Mesothelial cell of epicardium (in vitro differentiated cells): ENCODE results near the gene ROR2. TPM values are rescaled to one million over a fixed set of nuclear protein-coding genes. Genes with fewer than 3 reads are reported as not detected.

Experiments used
- DNase-seq, 2 experiments: peaks; one replicate each; pipeline ENCODE4 v3.0.0; 2021; ENCODE audit warnings: low spot score in 2 of 2; ENCODE audit not compliant: unreplicated experiment in 2 of 2
- H3K27ac Mint-ChIP-seq: 2 replicates; pipeline ENCODE4 v1.8.0; 2021; ENCODE audit warnings: mixed read lengths
- H3K27me3 Mint-ChIP-seq: 2 replicates; pipeline ENCODE4 v1.8.0; 2021; ENCODE audit warnings: low read depth, mixed read lengths
- H3K36me3 Mint-ChIP-seq: 2 replicates; pipeline ENCODE4 v1.8.0; 2021; ENCODE audit warnings: mixed read lengths
- H3K4me1 Mint-ChIP-seq: 2 replicates; pipeline ENCODE4 v1.8.0; 2021; ENCODE audit warnings: mixed read lengths
- H3K4me3 Mint-ChIP-seq: 2 replicates; pipeline ENCODE4 v1.8.0; 2021; ENCODE audit warnings: mild to moderate bottlenecking, moderate library complexity, mixed read lengths
- H3K9me3 Mint-ChIP-seq: 2 replicates; pipeline ENCODE4 v1.8.0; 2021; ENCODE audit warnings: mixed read lengths
- total RNA-seq: library from RNA; stranded (reverse); gene quantifications from 3 replicates; pipeline ENCODE4 v1.2.1, GENCODE V29; 2021
- TF ChIP-seq, protein P1 (sequence below): fragments of 200-600 bp; sonication (generic); IDR thresholded peaks from one replicate; pipeline ENCODE4 v1.5.0; 2021; ENCODE audit warnings: antibody characterized with exemption; ENCODE audit not compliant: unreplicated experiment

ROR2 gene
- total RNA-seq, 1 donor from 2014 or later, result 41.0 TPM

DNA sequence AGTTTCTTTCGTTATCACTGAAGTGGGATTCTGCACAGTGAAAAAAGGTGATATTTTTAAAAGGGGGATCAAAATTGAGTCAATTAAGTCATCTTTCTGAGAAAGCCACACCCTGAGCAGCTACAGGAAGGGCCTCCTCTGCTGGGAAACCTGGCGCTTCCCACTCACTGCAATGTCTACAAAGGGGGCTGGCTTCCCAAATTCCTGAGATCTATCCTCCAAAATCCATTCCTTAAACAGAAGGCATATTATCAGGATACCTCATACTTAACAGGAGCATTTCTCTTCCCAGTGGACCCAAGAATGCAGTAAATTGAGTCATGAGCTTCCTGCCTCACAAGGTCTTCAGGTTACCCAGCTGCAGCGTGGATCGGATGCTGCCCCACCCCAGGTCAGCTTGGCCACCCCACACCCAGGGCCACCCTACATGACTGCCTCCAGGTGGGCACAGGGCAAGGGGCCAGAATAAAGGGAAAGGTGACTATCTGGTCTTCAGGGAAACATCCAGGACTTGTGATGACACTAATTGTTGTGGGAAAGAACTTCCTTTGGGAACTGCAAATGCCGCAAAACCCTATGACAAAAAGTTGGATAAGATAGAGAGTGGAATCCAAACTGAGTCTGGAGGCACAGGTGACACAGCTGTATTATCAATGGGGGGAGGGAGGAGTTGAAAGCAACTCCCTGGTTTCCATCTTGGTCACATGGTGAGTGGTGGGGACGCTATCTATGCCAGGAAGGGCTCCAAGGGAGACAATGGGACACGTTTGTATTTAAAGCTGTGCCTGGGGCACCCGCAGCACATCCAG is 42.3 kb downstream of the ROR2 start:
- no peaks in the 10 kb centered on the region for H3K27me3 Mint-ChIP-seq
- H3K36me3 Mint-ChIP-seq, result peaks cover 3% of the 10 kb centered on the region
- no peaks in the 10 kb centered on the region for H3K9me3 Mint-ChIP-seq
- H3K27ac Mint-ChIP-seq, result no peak overlapping the region
- H3K4me3 Mint-ChIP-seq, result no peak overlapping the region
- TF ChIP-seq, protein P1, sequence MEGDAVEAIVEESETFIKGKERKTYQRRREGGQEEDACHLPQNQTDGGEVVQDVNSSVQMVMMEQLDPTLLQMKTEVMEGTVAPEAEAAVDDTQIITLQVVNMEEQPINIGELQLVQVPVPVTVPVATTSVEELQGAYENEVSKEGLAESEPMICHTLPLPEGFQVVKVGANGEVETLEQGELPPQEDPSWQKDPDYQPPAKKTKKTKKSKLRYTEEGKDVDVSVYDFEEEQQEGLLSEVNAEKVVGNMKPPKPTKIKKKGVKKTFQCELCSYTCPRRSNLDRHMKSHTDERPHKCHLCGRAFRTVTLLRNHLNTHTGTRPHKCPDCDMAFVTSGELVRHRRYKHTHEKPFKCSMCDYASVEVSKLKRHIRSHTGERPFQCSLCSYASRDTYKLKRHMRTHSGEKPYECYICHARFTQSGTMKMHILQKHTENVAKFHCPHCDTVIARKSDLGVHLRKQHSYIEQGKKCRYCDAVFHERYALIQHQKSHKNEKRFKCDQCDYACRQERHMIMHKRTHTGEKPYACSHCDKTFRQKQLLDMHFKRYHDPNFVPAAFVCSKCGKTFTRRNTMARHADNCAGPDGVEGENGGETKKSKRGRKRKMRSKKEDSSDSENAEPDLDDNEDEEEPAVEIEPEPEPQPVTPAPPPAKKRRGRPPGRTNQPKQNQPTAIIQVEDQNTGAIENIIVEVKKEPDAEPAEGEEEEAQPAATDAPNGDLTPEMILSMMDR, result no peak
- DNase-seq, result peak in 1 of 2 experiments; percentile 17
- H3K4me1 Mint-ChIP-seq, result peaks cover 43% of the 10 kb centered on the region

DNA sequence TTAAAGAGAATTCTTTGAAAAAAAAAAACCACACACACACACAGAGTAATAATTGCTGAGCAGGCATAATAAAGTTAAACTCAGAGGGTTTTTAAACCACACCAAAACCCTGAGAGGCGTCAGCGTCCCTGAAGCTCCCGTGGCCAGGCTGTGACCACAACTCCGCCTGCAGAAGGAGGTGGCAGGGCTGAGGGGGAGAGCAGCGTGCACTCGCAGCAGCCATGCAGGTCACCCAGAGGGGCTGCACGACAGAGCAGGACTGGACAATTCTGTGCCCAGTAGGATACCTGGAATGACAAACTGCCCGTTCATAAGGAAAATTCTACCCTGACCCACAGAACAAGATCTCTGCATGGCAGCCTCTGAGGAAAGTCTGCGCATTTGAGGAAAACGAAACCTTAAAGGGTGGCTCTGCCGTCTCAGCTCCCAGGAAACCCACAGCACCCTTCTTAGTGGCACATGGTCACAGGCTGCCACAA is 44.0 kb downstream of the ROR2 start:
- no peak overlapping the region for H3K4me3 Mint-ChIP-seq
- peaks cover 3% of the 10 kb centered on the region for H3K36me3 Mint-ChIP-seq
- no peaks in the 10 kb centered on the region for H3K9me3 Mint-ChIP-seq
- DNase-seq, result no peak
- peaks cover 58% of the 10 kb centered on the region for H3K4me1 Mint-ChIP-seq
- H3K27ac Mint-ChIP-seq, result no peak overlapping the region
- TF ChIP-seq, protein P1, result no peak
- no peaks in the 10 kb centered on the region for H3K27me3 Mint-ChIP-seq

DNA sequence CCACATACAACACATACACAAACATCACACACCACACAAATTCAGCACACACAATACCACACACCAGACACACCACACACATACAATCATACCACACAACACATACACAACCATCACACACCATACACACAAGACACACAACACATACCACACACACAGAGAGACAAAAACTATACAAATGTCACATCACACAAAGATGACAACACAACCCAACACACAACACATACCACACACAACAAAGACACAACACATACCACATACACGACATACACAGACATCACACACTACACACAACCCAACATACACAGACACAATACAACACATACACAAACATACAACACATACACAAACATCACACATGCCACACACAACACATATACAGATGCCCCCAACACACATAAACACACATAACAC is 44.8 kb downstream of the ROR2 start:
- TF ChIP-seq, protein P1, result no peak
- H3K27ac Mint-ChIP-seq, result no peak overlapping the region
- H3K27me3 Mint-ChIP-seq, result no peaks in the 10 kb centered on the region
- H3K4me3 Mint-ChIP-seq, result no peak overlapping the region
- H3K4me1 Mint-ChIP-seq, result peaks cover 65% of the 10 kb centered on the region
- H3K36me3 Mint-ChIP-seq, result peaks cover 1% of the 10 kb centered on the region
- no peaks in the 10 kb centered on the region for H3K9me3 Mint-ChIP-seq
- DNase-seq, result no peak

DNA sequence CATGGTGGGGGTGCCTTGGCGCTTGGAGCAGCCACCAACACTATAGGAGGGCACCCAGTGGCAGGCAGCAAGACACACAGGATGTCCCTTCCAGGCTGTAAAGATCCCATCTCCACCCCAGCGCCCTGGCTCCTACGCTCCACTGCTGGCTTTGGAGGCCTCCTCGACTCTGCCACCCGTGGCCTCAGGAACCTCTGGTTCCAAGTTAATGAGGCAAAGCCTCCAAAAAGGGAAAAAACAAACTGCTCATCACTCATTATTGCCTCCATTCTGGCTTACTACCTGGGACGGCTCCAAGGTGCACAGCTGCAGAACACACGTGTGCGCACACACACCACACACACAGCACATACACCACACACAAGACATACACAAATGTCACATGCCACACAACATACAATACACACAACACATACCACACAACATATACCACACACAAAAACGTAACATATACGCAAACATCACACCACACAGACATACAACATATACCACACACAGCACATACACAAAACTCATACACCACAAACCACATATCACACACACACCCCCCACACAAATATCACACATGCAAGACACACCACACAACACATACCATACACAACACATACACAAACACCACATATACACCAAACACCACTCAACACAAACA is 45.3 kb downstream of the ROR2 start:
- Mint-ChIP-seq H3K4me1 (peaks cover 68% of the 10 kb centered on the region), H3K36me3 (no peaks in the 10 kb centered on the region), H3K9me3 (no peaks in the 10 kb centered on the region), H3K27ac (peak overlapping the region; percentile 60), H3K27me3 (no peaks in the 10 kb centered on the region), H3K4me3 (no peak overlapping the region)
- TF ChIP-seq, protein P1, result no peak
- DNase-seq, result no peak

DNA sequence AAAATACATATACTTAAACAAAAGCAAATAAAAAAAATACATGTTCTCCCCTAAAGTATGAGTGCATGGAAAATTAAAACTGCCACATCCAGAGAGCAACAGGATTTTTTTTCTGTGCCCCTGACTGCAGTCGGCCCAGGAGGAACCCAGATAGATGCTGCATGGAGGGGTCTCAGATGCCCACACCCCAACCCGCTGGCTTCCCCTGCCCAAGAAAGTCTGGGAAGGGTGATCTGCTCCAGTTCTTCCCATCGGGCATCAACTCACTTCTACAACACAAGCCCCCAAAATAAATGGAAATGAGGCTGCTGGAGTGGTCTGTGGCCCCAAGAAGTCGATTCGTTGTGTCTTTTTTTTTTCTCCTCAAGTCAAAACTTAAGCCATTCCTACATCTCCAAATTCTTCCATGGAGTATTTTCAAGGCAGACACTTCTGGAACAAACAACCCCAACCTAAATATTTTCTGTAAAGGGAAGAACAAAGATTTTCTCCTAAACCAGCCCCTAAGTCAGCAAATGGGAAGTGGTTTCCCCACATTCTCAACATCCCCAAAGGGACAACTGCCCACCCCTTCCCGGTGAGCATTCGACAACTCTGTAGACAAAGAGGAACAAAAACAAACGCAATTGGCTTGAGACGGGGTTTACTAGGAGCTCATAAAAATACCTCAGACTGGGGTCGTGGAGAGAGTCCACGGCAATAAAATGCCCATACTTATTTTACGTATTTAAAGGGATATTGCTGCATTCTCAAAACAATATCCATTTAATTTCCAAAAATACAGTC is 46.7 kb downstream of the ROR2 start:
- TF ChIP-seq, protein P1, result no peak
- Mint-ChIP-seq H3K4me3 (peak overlapping the region; percentile 7), H3K27ac (peak overlapping the region; percentile 87), H3K4me1 (peaks cover 75% of the 10 kb centered on the region), H3K9me3 (no peaks in the 10 kb centered on the region), H3K27me3 (no peaks in the 10 kb centered on the region), H3K36me3 (no peaks in the 10 kb centered on the region)
- DNase-seq, result no peak
